ENCODE measurements around the gene RBM33. TPM values are rescaled to one million over a fixed set of nuclear protein-coding genes. Genes with fewer than 3 reads are reported as not detected.
A peak's percentile ranks its signal among the peaks of the same experiment; 100 is the strongest.

The RBM33 gene
- total RNA-seq, 1 donor from 2014 or later = 25.0 TPM

DNA sequence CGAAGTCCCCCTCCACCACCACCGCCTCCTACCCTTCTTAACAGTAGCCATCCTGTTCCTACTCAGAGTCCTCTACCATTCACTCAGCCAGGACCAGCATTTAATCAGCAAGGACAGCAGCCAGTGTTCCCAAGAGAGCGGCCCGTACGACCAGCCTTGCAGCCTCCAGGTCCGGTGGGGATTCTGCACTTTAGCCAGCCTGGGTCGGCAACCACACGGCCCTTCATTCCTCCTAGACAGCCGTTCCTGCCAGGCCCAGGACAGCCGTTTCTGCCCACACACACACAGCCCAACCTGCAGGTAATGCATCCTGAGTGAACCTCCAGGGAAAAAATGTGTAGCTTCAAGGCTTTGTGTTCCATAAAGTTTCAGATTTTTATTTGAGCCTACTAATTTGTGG, 93.6 kb downstream of the RBM33 start:
- Histone ChIP-seq H3K4me3 (ENCODE audit: low read depth, low read length) (no peak overlapping the region), H3K27me3 (ENCODE audit: control insufficient read depth, insufficient read depth, low read length) (no peaks in the 10 kb centered on the region), H3K36me3 (ENCODE audit: control insufficient read depth, insufficient read depth, low read length) (no peaks in the 10 kb centered on the region)
- DNase-seq (ENCODE audit: low read depth) = no peak
- TF ChIP-seq, protein P1, sequence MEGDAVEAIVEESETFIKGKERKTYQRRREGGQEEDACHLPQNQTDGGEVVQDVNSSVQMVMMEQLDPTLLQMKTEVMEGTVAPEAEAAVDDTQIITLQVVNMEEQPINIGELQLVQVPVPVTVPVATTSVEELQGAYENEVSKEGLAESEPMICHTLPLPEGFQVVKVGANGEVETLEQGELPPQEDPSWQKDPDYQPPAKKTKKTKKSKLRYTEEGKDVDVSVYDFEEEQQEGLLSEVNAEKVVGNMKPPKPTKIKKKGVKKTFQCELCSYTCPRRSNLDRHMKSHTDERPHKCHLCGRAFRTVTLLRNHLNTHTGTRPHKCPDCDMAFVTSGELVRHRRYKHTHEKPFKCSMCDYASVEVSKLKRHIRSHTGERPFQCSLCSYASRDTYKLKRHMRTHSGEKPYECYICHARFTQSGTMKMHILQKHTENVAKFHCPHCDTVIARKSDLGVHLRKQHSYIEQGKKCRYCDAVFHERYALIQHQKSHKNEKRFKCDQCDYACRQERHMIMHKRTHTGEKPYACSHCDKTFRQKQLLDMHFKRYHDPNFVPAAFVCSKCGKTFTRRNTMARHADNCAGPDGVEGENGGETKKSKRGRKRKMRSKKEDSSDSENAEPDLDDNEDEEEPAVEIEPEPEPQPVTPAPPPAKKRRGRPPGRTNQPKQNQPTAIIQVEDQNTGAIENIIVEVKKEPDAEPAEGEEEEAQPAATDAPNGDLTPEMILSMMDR (IDR thresholded peaks at IDR 0.05; ENCODE audit: insufficient read depth, low read length, poor library complexity, severe bottlenecking) = no peak

DNA sequence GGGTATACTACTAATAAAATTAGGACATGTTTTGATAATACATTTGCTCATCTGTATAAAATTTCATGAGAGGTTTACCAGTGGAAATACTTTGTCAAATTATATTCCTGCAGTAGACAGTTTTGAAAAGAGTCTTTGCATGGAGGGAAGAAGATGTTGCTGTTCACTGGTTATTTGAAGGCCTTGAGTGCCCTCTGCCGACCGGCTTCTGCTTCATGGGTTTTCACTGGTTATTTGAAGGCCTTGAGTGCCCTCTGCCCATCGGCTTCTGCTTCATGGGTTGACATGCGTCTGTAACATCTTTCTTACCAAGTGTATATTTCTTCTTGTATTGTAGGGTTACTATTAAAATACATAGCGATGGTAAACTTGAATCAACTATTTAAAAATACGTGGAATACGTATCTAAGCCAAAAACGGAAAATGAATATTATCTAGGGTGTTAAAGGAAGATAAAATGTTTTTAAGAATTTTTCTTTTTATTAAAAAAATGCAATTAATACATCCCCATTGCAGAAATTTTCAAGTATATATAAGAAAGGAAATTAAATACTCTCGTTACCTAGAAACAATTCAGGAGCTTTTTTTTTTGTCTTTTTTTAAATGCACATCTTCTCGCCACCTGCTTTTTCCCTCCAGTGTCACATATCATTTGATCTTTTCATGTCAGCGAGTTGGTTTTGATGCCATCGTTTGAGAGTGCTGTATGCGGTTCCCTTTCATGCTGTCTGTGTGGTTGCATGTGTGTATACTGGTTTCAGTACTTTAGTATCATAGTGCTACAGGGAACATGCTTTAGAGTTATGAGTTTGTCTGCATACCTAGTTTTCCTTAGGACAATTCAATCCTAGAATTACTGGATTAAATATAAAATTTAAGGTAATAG, 94.4 kb downstream of the RBM33 start:
- TF ChIP-seq, protein P1 (IDR thresholded peaks at IDR 0.05; ENCODE audit: insufficient read depth, low read length, poor library complexity, severe bottlenecking) = peak; percentile 76
- H3K36me3 ChIP-seq (ENCODE audit: control insufficient read depth, insufficient read depth, low read length) = no peaks in the 10 kb centered on the region
- DNase-seq (ENCODE audit: low read depth) = peak; percentile 48
- no peaks in the 10 kb centered on the region for H3K27me3 ChIP-seq (ENCODE audit: control insufficient read depth, insufficient read depth, low read length)
- H3K4me3 ChIP-seq (ENCODE audit: low read depth, low read length) = no peak overlapping the region

DNA sequence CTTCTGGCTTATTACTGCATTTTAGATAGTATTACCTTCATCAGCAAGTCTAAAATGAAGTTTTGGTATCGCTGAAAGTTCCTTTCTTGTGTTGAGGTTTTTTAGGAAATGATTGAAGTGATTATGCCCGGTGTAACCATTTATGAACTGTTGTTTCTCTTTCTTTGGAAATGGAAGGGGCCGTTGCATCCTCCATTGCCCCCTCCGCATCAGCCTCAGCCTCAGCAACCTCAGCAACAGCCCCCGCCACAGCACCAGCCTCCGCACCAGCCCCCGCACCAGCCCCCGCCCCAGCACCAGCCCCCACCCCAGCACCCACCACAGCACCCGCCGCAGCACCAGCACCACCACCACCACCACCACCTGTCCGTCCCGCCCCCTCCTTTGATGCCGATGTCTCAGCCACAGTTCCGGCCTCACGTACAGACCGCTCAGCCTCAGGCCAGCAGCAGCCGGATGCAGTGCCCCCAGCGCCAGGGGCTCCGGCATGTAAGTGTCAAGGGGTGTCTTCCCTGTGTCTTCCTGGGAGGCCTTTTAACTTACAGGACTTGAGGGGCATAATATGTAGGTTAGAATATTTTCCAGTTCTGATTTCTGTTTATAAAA, 95.2 kb downstream of the RBM33 start:
- TF ChIP-seq, protein P1 (IDR thresholded peaks at IDR 0.05; ENCODE audit: insufficient read depth, low read length, poor library complexity, severe bottlenecking) = no peak
- Histone ChIP-seq H3K4me3 (ENCODE audit: low read depth, low read length) (no peak overlapping the region), H3K36me3 (ENCODE audit: control insufficient read depth, insufficient read depth, low read length) (no peaks in the 10 kb centered on the region), H3K27me3 (ENCODE audit: control insufficient read depth, insufficient read depth, low read length) (no peaks in the 10 kb centered on the region)
- DNase-seq (ENCODE audit: low read depth) = no peak

DNA sequence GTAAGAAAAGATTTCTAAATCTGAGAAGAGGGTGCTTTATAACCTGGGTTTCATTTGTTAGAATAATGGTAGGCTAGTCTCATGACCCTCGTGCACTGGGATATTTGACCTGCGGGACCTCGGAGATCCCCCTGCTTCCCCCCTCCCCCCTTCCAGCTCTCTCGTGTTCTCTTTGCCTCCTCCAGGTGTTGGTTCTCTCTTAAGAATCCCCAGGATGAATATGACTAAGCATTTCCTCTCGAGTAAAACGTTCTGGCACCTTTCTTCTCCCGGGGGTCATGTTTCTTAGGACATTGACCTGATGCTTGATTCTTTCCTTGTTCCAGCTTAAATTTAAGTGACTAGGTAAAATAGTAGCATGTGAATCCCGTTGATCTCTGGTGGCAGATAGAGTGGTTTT, 96.6 kb downstream of the RBM33 start:
- TF ChIP-seq, protein P1 (IDR thresholded peaks at IDR 0.05; ENCODE audit: insufficient read depth, low read length, poor library complexity, severe bottlenecking) = no peak
- H3K4me3 ChIP-seq (ENCODE audit: low read depth, low read length) = no peak overlapping the region
- H3K36me3 ChIP-seq (ENCODE audit: control insufficient read depth, insufficient read depth, low read length) = no peaks in the 10 kb centered on the region
- H3K27me3 ChIP-seq (ENCODE audit: control insufficient read depth, insufficient read depth, low read length) = no peaks in the 10 kb centered on the region
- no peak for DNase-seq (ENCODE audit: low read depth)

DNA sequence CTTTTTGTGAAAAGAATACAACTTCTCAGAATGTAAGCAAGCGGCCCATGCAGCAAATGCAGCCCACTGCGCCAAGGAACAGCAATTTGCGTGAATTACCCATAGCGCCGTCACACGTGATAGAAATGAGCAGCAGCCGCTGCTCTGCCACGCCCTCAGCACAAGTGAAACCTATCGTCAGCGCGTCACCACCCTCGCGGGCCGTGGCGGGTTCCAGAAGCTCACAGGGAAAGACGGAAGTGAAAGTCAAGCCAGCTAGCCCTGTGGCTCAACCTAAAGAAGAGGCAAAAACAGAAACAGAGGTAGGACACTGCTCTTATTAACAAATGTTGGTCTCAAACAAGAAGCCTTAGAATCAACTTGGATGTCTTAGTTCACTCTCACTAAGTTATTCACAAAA, 97.3 kb downstream of the RBM33 start:
- Histone ChIP-seq H3K27me3 (ENCODE audit: control insufficient read depth, insufficient read depth, low read length) (no peaks in the 10 kb centered on the region), H3K36me3 (ENCODE audit: control insufficient read depth, insufficient read depth, low read length) (no peaks in the 10 kb centered on the region), H3K4me3 (ENCODE audit: low read depth, low read length) (no peak overlapping the region)
- no peak for DNase-seq (ENCODE audit: low read depth)
- TF ChIP-seq, protein P1 (IDR thresholded peaks at IDR 0.05; ENCODE audit: insufficient read depth, low read length, poor library complexity, severe bottlenecking) = no peak

All from kidney epithelial cell (primary cell).